ENCODE data around the gene TNFRSF6B. TPM values are rescaled to one million over a fixed set of nuclear protein-coding genes. Genes with fewer than 3 reads are reported as not detected.

Gene TNFRSF6B
- total RNA-seq, 1 donor from 2014 or later, result not detected

DNA sequence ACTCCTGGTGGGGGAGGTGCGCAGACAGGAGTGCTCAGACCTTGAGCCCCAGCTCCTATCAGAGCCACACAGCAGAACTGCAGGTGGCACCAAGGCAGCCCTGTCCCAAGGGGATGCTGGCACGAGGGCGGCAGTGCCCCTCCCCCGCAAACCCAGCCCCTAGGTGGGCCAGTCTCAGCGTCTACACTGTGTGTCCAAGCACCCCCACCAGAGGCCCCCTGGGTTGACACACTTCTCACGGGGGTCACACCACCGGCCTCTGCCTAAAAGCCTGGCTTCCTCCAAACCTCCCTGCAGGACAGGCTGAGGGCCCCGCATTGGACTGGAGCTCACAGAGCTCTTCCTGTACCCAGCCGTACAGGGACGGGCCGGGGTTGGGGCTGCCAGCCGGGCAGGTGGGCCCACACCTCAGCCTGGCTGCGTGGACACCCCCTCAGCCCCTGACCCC, 51.2 kb downstream of the TNFRSF6B start:
- TF ChIP-seq, protein P1, sequence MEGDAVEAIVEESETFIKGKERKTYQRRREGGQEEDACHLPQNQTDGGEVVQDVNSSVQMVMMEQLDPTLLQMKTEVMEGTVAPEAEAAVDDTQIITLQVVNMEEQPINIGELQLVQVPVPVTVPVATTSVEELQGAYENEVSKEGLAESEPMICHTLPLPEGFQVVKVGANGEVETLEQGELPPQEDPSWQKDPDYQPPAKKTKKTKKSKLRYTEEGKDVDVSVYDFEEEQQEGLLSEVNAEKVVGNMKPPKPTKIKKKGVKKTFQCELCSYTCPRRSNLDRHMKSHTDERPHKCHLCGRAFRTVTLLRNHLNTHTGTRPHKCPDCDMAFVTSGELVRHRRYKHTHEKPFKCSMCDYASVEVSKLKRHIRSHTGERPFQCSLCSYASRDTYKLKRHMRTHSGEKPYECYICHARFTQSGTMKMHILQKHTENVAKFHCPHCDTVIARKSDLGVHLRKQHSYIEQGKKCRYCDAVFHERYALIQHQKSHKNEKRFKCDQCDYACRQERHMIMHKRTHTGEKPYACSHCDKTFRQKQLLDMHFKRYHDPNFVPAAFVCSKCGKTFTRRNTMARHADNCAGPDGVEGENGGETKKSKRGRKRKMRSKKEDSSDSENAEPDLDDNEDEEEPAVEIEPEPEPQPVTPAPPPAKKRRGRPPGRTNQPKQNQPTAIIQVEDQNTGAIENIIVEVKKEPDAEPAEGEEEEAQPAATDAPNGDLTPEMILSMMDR (IDR thresholded peaks at IDR 0.05; ENCODE audit: unreplicated experiment), result no peak
- Mint-ChIP-seq H3K4me3 (ENCODE audit: low read depth) (no peak overlapping the region), H3K9me3 (ENCODE audit: low read depth) (no peaks in the 10 kb centered on the region), H3K4me1 (ENCODE audit: low read depth) (no peaks in the 10 kb centered on the region), H3K36me3 (ENCODE audit: insufficient read depth) (peaks cover 8% of the 10 kb centered on the region), H3K27me3 (no peaks in the 10 kb centered on the region), H3K27ac (no peak overlapping the region)
- DNase-seq (ENCODE audit: low spot score, unreplicated experiment), result no peak

Other genes starting within 250 kb of the TNFRSF6B start
- gene KCNQ2, start 224.0 kb upstream of the TNFRSF6B start, total RNA-seq, result 14.6 and 15.6 TPM in 2 replicates
- gene EEF1A2, start 197.6 kb upstream of the TNFRSF6B start, total RNA-seq, result 11.0 and 11.8 TPM in 2 replicates
- gene PPDPF, start 175.9 kb upstream of the TNFRSF6B start, total RNA-seq, result 340 and 374 TPM in 2 replicates
- 0.29 and 0.31 TPM in 2 replicates for gene PTK6, start 159.3 kb upstream of the TNFRSF6B start, total RNA-seq
- gene SRMS, start 148.9 kb upstream of the TNFRSF6B start, total RNA-seq, result not detected in 2 replicates
- gene FNDC11, start 142.5 kb upstream of the TNFRSF6B start, total RNA-seq, result 1.9 and 2.6 TPM in 2 replicates
- 19.3 and 21.6 TPM in 2 replicates for gene HELZ2, start 122.4 kb upstream of the TNFRSF6B start, total RNA-seq
- 15.1 and 15.2 TPM in 2 replicates for gene GMEB2, start 69.6 kb upstream of the TNFRSF6B start, total RNA-seq
- gene STMN3, start 43.2 kb upstream of the TNFRSF6B start, total RNA-seq, result 25.6 and 26.5 TPM in 2 replicates
- gene RTEL1, start 38.3 kb upstream of the TNFRSF6B start, total RNA-seq, result 35.5 and 39.7 TPM in 2 replicates
- gene ARFRP1, start 11.3 kb downstream of the TNFRSF6B start, total RNA-seq, result 51.0 and 53.8 TPM in 2 replicates
- 38.5 and 39.0 TPM in 2 replicates for gene ZGPAT, start 11.4 kb downstream of the TNFRSF6B start, total RNA-seq
- 17.2 and 21.0 TPM in 2 replicates for gene LIME1, start 40.0 kb downstream of the TNFRSF6B start, total RNA-seq
- gene SLC2A4RG, start 43.1 kb downstream of the TNFRSF6B start, total RNA-seq, result 59.7 and 59.9 TPM in 2 replicates
- 31.2 and 32.2 TPM in 2 replicates for gene ZBTB46, start 134.6 kb downstream of the TNFRSF6B start, total RNA-seq
- gene ABHD16B, start 164.8 kb downstream of the TNFRSF6B start, total RNA-seq, result not detected in 2 replicates
- gene TPD52L2, start 168.6 kb downstream of the TNFRSF6B start, total RNA-seq, result 85.0 and 88.1 TPM in 2 replicates
- 41.8 and 42.3 TPM in 2 replicates for gene DNAJC5, start 198.5 kb downstream of the TNFRSF6B start, total RNA-seq